Activated T-cell treated with anti-CD3 and anti-CD28 coated beads, Interleukin-2, amount 50 U/mL, for 72 hours (primary cell): ENCODE measurements around the gene MAP3K14. TPM values are rescaled to one million over a fixed set of nuclear protein-coding genes. Genes with fewer than 3 reads are reported as not detected.
"Not testable (repeated sequence)": the region's sequence is repeated elsewhere in the genome, so short reads cannot be mapped to it uniquely, and the experiment has no call there.

Source experiments
- ATAC-seq, 2 donors: fragments of 150-1000 bp; cut with Tn5 transposase; replicated peaks in 1 of 2; 2 replicates each; pipeline ENCODE4 v1.10.0; 2021; ENCODE audit warnings: moderate library complexity in 2 of 2, mild to moderate bottlenecking in 1 of 2
- DNase-seq, 2 donors: peaks; one replicate each; pipeline ENCODE4 v3.0.0; 2021 to 2022; ENCODE audit warnings: mixed read lengths in 1 of 2
- H3K27ac Mint-ChIP-seq: one replicate; pipeline ENCODE4 v1.8.0; 2022; ENCODE audit warnings: mild to moderate bottlenecking, moderate library complexity, mixed read lengths
- H3K27me3 Mint-ChIP-seq: one replicate; pipeline ENCODE4 v1.8.0; 2022; ENCODE audit warnings: low read depth, mixed read lengths
- H3K36me3 Mint-ChIP-seq, 2 donors: one replicate each; pipeline ENCODE4 v1.8.0; 2022; ENCODE audit warnings: mixed read lengths in 2 of 2, mild to moderate bottlenecking in 1 of 2; ENCODE audit not compliant: insufficient read depth in 2 of 2
- H3K4me1 Mint-ChIP-seq: one replicate; pipeline ENCODE4 v1.8.0; 2022; ENCODE audit warnings: low read depth, mixed read lengths
- H3K4me3 Mint-ChIP-seq, 2 donors: one replicate each; pipeline ENCODE4 v1.8.0; 2022; ENCODE audit warnings: mild to moderate bottlenecking in 2 of 2, mixed read lengths in 2 of 2, moderate library complexity in 2 of 2
- H3K9me3 Mint-ChIP-seq, 2 donors: one replicate each; pipeline ENCODE4 v1.8.0; 2022; ENCODE audit warnings: mixed read lengths in 2 of 2
- total RNA-seq, 2 donors: library from RNA; stranded (reverse); gene quantifications; one replicate each; pipeline ENCODE4 v1.2.3, GENCODE V29; 2022

Gene MAP3K14
- total RNA-seq, 2 donors from 2014 or later, result 71.8 to 78.0 TPM

DNA sequence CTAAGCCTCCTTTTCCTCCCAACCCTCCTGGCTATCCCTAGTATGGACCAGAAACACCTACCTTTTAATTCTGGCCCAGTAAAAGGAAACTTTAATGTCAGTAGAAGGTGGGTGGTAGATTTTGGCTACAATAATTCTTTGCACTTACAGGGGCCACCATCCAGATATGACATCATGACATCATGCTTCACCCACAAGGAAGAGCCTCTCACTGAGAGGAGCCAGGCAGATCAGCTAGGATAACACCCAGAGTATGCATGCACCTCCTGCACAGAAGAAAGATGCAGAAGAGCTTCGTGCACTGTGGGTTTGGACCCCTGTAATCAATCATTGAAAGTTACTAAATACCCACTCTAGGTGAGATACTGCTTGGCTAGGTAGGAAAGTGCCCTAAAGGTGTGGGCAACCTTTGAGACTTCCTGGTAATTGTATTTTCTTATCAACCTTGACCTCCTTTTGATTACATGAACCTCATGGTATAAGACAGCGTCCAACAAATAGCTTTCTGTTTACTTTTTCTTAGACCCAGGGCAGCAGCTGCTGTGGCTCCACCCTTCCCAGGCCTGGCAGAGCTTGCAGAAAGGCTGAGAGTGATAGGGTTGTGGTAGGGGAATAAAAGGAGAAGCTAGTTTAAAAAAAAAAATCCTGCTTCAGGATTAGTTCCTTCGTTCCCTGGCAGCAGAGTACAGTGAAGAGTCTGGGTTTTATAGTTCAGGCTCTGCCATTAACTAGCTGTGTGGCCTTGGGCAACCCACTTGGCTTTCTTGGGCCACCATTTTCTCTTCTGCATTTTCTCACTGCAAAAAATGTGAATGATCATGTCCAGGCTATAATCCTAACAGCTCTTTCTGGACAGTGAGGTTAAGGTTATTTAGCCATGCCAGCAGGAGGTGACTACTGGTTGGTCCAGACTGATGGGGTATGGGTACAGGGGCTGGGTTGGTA is 6.2 kb downstream of the MAP3K14 start:
- Mint-ChIP-seq H3K4me1 (peaks cover 90% of the 10 kb centered on the region), H3K27me3 (no peaks in the 10 kb centered on the region), H3K4me3 (peak overlapping the region; percentile 94 to 99), H3K9me3 (no peaks in the 10 kb centered on the region), H3K27ac (peak overlapping the region; percentile 100), H3K36me3 (peaks cover 39 to 72% of the 10 kb centered on the region in 2 donors)
- DNase-seq, result no peak
- no peak for ATAC-seq

- Mint-ChIP-seq H3K27me3 (no peaks in the 10 kb centered on the region), H3K27ac (peak overlapping the region; percentile 100), H3K36me3 (peaks cover 34 to 65% of the 10 kb centered on the region in 2 donors), H3K9me3 (no peaks in the 10 kb centered on the region), H3K4me1 (peaks cover 96% of the 10 kb centered on the region), H3K4me3 (peak overlapping the region; percentile 82 to 94)
- DNase-seq, result no peak
- no peak for ATAC-seq
These were observed 7.4 kb downstream of the MAP3K14 start for GRCh38 chr17:45309400-45309799.

DNA sequence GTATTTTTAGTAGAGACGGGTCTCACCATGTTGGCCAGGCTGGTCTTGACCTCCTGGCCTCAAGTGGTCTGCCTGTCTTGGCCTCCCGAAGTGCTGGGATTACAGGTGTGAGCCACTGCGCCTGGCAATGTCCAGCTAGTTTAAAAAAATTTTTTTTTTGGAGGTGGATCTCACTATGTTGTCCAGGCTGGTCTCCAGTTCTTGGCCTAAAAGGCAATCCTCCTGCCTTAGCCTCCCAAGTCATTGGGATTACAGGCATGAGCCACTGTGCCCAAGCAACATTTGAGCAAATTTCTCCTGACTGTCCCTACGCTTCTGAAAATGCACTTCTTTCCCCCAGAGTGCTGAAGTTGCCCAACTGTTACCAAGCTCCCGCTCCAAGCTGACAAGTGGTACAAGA is 8.0 kb downstream of the MAP3K14 start:
- H3K9me3 Mint-ChIP-seq, result no peaks in the 10 kb centered on the region
- peaks cover 96% of the 10 kb centered on the region for H3K4me1 Mint-ChIP-seq
- H3K27me3 Mint-ChIP-seq, result no peaks in the 10 kb centered on the region
- no peak for DNase-seq
- no peak for ATAC-seq
- H3K27ac Mint-ChIP-seq, result peak overlapping the region; percentile 100
- peak overlapping the region; percentile 82 to 94 for H3K4me3 Mint-ChIP-seq
- peaks cover 31 to 63% of the 10 kb centered on the region in 2 donors for H3K36me3 Mint-ChIP-seq

- no peaks in the 10 kb centered on the region for H3K9me3 Mint-ChIP-seq
- peaks cover 27 to 59% of the 10 kb centered on the region in 2 donors for H3K36me3 Mint-ChIP-seq
- ATAC-seq, result no peak
- H3K27ac Mint-ChIP-seq, result peak overlapping the region; percentile 100
- peaks cover 97% of the 10 kb centered on the region for H3K4me1 Mint-ChIP-seq
- peak overlapping the region; percentile 82 to 94 for H3K4me3 Mint-ChIP-seq
- DNase-seq, result no peak
- no peaks in the 10 kb centered on the region for H3K27me3 Mint-ChIP-seq
These were observed 8.8 kb downstream of the MAP3K14 start for GRCh38 chr17:45308016-45308365.

GRCh38 chr17:45307290-45308015 is 9.4 kb downstream of the MAP3K14 start:
- DNase-seq (peak; percentile 74 to 81), ATAC-seq (peak; percentile 62)
- Mint-ChIP-seq H3K4me3 (peak overlapping the region; percentile 82 to 94), H3K36me3 (peaks cover 32 to 61% of the 10 kb centered on the region in 2 donors), H3K4me1 (peaks cover 97% of the 10 kb centered on the region), H3K27me3 (no peaks in the 10 kb centered on the region), H3K27ac (peak overlapping the region; percentile 100), H3K9me3 (no peaks in the 10 kb centered on the region)

DNA sequence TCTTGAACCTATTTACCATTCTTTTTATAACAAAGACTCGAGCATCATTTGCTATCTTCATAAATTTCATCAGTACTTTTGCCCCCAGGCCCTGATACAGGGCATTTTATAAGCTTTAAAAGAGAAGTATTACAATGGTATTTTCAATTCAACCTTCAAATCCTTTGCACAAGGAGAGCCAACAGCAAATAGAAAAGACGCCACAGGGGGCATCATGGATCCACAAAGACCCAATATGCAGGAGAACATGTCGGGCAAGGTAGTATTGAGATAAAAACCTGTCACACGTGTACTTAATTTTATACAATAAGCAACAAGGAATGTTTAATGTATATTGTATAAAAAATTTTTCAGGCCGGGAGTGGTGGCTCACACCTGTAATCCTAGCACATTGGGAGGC is 10.2 kb downstream of the MAP3K14 start:
- peak overlapping the region; percentile 59 to 76 for H3K4me3 Mint-ChIP-seq
- DNase-seq (no peak), ATAC-seq (no peak)
- peak overlapping the region; percentile 90 for H3K27ac Mint-ChIP-seq
- peaks cover 100% of the 10 kb centered on the region for H3K4me1 Mint-ChIP-seq
- no peaks in the 10 kb centered on the region for H3K9me3 Mint-ChIP-seq
- peaks cover 28 to 58% of the 10 kb centered on the region in 2 donors for H3K36me3 Mint-ChIP-seq
- H3K27me3 Mint-ChIP-seq, result no peaks in the 10 kb centered on the region

DNA sequence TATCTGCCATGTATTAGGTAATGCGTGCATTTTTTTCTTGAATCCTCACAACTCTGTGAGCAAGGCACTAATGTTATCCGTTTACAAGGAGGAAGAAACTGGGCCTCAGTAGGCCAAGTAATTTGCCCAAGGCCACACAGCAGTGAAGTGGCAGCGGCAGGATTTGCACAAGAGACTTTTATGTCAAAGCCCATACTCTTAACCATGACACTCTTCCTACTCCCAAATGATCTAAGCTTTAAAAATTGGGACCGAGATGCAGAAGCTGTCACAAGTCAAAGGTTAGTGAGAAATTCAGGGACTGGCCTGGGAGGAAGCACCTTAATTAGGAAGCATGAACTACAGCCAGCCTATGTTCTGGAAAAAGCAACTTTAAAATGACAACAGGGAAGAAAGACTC is 10.7 kb downstream of the MAP3K14 start:
- Mint-ChIP-seq H3K9me3 (no peaks in the 10 kb centered on the region), H3K4me3 (peak overlapping the region; percentile 59 to 76), H3K4me1 (peaks cover 100% of the 10 kb centered on the region), H3K27me3 (no peaks in the 10 kb centered on the region), H3K36me3 (peaks cover 26 to 54% of the 10 kb centered on the region in 2 donors), H3K27ac (peak overlapping the region; percentile 90)
- ATAC-seq, result no peak
- no peak for DNase-seq

DNA sequence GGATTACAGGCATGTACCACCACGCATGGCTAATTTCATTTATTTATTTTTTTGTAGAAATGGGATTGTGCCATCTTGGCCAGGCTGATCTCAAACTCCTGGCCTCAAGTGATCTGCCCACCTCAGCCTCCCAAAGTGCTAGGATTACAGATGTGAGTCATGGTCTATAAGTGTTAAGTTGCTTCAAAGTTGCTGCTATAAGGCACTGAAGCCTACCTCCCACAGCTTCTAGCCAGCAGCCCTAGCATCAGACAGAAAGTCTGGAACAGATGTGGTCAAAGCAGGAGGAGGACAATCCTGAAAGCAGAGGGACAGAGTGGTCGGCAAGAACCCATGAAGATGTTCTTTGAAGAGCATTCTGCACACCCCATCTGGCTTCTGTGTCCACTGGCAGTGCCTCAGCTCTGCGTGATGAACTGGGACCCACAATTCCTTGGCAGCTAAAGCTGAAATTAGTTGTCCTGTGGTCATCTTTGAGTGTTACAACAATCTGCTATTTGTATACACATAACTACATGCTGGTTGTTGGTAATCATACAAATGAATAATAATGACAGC is 11.2 kb downstream of the MAP3K14 start:
- Mint-ChIP-seq H3K4me1 (peaks cover 100% of the 10 kb centered on the region), H3K36me3 (peaks cover 25 to 51% of the 10 kb centered on the region in 2 donors), H3K27ac (peak overlapping the region; percentile 90), H3K27me3 (no peaks in the 10 kb centered on the region), H3K9me3 (no peaks in the 10 kb centered on the region), H3K4me3 (peak overlapping the region; percentile 59 to 76)
- DNase-seq (no peak), ATAC-seq (peak in 1 of 2 donors; percentile 12)

DNA sequence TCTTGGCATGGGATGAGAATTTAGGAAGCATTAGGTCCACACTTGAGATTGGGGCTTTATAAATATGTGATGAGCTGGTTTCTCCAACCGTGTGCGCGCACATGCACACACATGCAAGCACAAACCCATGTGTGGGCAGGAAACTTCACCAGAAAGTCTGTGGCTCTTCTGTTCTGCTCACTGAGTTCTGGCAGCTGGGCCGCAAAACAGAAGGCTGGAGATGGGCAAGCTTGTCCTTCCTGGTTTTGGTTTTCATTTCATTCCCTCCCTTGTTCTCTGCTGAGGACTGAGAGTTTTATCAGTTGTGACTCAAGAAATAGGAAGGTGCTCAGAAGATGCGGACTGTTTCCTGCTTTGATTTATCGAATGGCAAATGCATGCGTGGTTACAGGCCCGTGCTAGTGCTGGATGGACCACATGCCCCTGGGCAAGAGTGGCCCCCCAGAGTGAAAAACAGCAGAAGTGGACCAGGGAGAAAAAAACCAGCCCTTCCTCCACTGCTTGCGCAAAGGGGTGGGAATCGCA is 14.1 kb downstream of the MAP3K14 start:
- ATAC-seq (peak; percentile 5 to 19), DNase-seq (peak in 1 of 2 donors; percentile 44)
- Mint-ChIP-seq H3K27me3 (no peaks in the 10 kb centered on the region), H3K9me3 (no peaks in the 10 kb centered on the region), H3K4me1 (peaks cover 100% of the 10 kb centered on the region), H3K27ac (peak overlapping the region; percentile 88), H3K36me3 (peaks cover 22 to 42% of the 10 kb centered on the region in 2 donors), H3K4me3 (peak overlapping the region; percentile 65 to 79)

DNA sequence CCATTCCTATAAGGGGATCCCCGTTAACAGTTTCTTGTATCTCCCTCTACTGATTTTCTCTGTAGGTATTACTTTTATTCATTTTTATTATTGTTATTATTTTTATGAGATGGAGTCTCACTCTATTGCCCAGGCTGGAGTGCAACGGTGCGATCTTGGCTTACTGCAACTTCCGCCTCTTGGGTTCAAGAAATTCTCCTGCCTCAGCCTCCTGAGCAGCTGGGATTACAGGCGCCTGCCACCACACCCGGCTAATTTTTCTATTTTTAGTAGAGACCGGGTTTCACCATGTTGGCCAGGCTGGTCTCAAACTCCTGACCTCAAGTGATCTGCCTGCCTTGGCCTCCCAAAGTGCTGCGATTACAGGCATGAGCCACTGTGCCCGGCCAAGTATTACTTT is 14.6 kb downstream of the MAP3K14 start:
- not testable (repeated sequence) for H3K4me3 Mint-ChIP-seq, H3K27me3 Mint-ChIP-seq, DNase-seq, H3K9me3 Mint-ChIP-seq, ATAC-seq
- Mint-ChIP-seq H3K27ac (peak overlapping the region; percentile 88), H3K4me1 (peaks cover 100% of the 10 kb centered on the region), H3K36me3 (peaks cover 20 to 38% of the 10 kb centered on the region in 2 donors)

DNA sequence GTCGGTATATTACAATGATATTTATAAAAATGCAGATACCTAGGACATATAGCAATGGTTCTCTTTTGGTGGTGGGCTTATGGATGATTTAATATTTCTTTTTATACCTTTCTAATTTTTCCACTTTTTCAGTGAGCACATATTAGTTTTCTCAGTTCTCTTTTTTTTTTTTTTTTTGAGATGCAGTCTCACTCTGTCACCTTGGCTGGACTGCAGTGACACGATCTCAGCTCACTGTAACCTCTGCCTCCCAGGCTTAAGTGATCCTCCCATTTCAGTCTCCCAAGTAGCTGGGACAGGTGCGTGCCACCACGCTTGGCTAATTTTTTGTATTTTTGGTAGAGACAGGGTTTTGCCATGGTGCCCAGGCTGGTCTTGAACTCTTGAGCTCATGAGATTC is 15.1 kb downstream of the MAP3K14 start:
- peaks cover 100% of the 10 kb centered on the region for H3K4me1 Mint-ChIP-seq
- DNase-seq (no peak), ATAC-seq (no peak)
- H3K36me3 Mint-ChIP-seq, result peaks cover 21 to 39% of the 10 kb centered on the region in 2 donors
- H3K4me3 Mint-ChIP-seq, result no peak overlapping the region
- H3K9me3 Mint-ChIP-seq, result no peaks in the 10 kb centered on the region
- H3K27me3 Mint-ChIP-seq, result no peaks in the 10 kb centered on the region
- peak overlapping the region; percentile 72 for H3K27ac Mint-ChIP-seq

DNA sequence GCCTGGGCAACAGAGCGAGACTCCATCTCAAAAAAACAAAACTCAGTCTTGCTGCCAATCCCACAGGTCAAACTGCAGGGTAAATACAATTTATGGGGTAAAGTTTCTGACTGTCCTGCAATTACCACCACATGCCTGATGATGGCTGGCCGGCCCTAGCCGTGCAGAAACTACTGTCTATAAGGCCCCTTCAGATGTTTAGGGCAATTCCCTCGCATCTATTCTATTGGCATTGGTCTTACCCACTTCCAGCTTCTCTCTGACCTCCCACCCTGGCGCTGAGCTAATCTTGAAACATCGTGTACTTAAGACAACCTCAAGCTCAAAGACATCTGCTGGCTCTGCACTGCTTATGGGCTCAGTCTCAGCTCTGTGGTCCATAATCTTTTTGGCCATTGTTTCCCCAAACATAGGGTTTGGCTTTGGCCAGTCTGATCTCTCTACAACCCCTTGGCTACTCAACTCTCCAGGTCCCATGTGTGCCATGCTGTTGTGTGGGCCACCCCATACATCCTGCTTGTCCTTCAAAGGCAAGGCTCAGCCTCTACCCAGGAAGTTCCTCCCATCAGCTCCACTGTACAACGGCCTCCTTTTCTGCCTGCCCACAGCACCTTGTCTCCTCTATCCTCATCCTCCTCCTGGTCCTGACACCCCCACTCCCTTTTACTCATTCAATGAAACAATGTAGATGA is 16.6 kb downstream of the MAP3K14 start:
- H3K36me3 Mint-ChIP-seq, result peaks cover 24 to 40% of the 10 kb centered on the region in 2 donors
- peak in 1 of 2 donors; percentile 27 for ATAC-seq
- peaks cover 100% of the 10 kb centered on the region for H3K4me1 Mint-ChIP-seq
- no peak for DNase-seq
- peak overlapping the region; percentile 4 to 15 for H3K4me3 Mint-ChIP-seq
- peak overlapping the region; percentile 33 for H3K27ac Mint-ChIP-seq
- H3K9me3 Mint-ChIP-seq, result no peaks in the 10 kb centered on the region
- H3K27me3 Mint-ChIP-seq, result no peaks in the 10 kb centered on the region
